Measurements from ENCODE around the gene AEBP1. TPM values are rescaled to one million over a fixed set of nuclear protein-coding genes. Genes with fewer than 3 reads are reported as not detected.

Gene AEBP1
- total RNA-seq, 4 donors from 2014 or later, result 38.9 to 151 (median 57.6) TPM

- Histone ChIP-seq H3K9me3 (no peaks in the 10 kb centered on the region), H3K36me3 (no peaks in the 10 kb centered on the region), H3K27ac (peak overlapping the region; percentile 26 to 87 (median 61)), H3K4me1 (peaks cover 0 to 14% of the 10 kb centered on the region in 2 donors), H3K27me3 (no peaks in the 10 kb centered on the region), H3K4me3 (replicated peaks in 1 of 3) (no peak overlapping the region)
- no peak for TF ChIP-seq POLR2A (IDR thresholded peaks at IDR 0.05)
- 81 to 84% methylated on average over 14 of the region's 14 CpGs for WGBS, 2 donors
- DNase-seq, result peak in 1 of 2 donors; percentile 31
- intact Hi-C loops (cut with DNase I), result no loop called here
These were observed 1.9 kb upstream of the AEBP1 start for GRCh38 chr7:44101966-44102845.

- 79 to 81% methylated on average over 8 of the region's 8 CpGs for WGBS, 2 donors
- intact Hi-C loops (cut with DNase I), result no loop called here
- Histone ChIP-seq H3K9me3 (no peaks in the 10 kb centered on the region), H3K27ac (peak overlapping the region in 2 of 3 donors; percentile 61 to 87), H3K27me3 (no peaks in the 10 kb centered on the region), H3K36me3 (no peaks in the 10 kb centered on the region), H3K4me3 (replicated peaks in 1 of 3) (peak overlapping the region in 1 of 3 donors; percentile 52), H3K4me1 (peaks cover 0 to 14% of the 10 kb centered on the region in 2 donors)
- no peak for TF ChIP-seq POLR2A (IDR thresholded peaks at IDR 0.05)
- no peak for TF ChIP-seq CTCF (IDR thresholded peaks at IDR 0.05)
- DNase-seq, result no peak
These were observed 1.1 kb upstream of the AEBP1 start for GRCh38 chr7:44102846-44103565.

GRCh38 chr7:44103566-44103922 lies 601 bp upstream of the AEBP1 start:
- intact Hi-C loops (cut with DNase I), result no loop called here
- Histone ChIP-seq H3K27ac (peak overlapping the region in 2 of 3 donors; percentile 61 to 87), H3K4me3 (replicated peaks in 1 of 3) (peak overlapping the region in 1 of 3 donors; percentile 52), H3K27me3 (no peaks in the 10 kb centered on the region), H3K36me3 (no peaks in the 10 kb centered on the region), H3K9me3 (no peaks in the 10 kb centered on the region), H3K4me1 (peaks cover 0 to 14% of the 10 kb centered on the region in 2 donors)
- no peak for DNase-seq
- no peak for TF ChIP-seq POLR2A (IDR thresholded peaks at IDR 0.05)
- TF ChIP-seq CTCF (IDR thresholded peaks at IDR 0.05), result no peak
- 72 to 83% methylated on average over 1 to 5 of the region's 8 CpGs for WGBS, 2 donors

GRCh38 chr7:44104860-44105771 lies 971 bp downstream of the AEBP1 start:
- no peaks in the 10 kb centered on the region for H3K36me3 ChIP-seq
- no peak for TF ChIP-seq CTCF (IDR thresholded peaks at IDR 0.05)
- TF ChIP-seq POLR2A (IDR thresholded peaks at IDR 0.05), result no peak
- WGBS, 2 donors, result 49 to 58% methylated on average over 7 to 9 of the region's 28 CpGs
- peak in 1 of 2 donors; percentile 36 for DNase-seq
- no peaks in the 10 kb centered on the region for H3K27me3 ChIP-seq
- intact Hi-C loops (cut with DNase I), result no loop called here
- peak overlapping the region; percentile 64 to 87 (median 87) for H3K27ac ChIP-seq
- H3K4me3 ChIP-seq (replicated peaks in 1 of 3), result peak overlapping the region in 1 of 3 donors; percentile 52
- H3K9me3 ChIP-seq, result no peaks in the 10 kb centered on the region
- H3K4me1 ChIP-seq, result peaks cover 0 to 14% of the 10 kb centered on the region in 2 donors

- intact Hi-C loops (cut with DNase I), result no loop called here
- 78% methylated on average over 2 of the region's 2 CpGs for WGBS, 2 donors
- no peaks in the 10 kb centered on the region for H3K27me3 ChIP-seq
- DNase-seq, result no peak
- no peaks in the 10 kb centered on the region for H3K36me3 ChIP-seq
- no peak for TF ChIP-seq CTCF (IDR thresholded peaks at IDR 0.05)
- TF ChIP-seq POLR2A (IDR thresholded peaks at IDR 0.05), result no peak
- peak overlapping the region in 2 of 3 donors; percentile 87 for H3K27ac ChIP-seq
- no peaks in the 10 kb centered on the region for H3K9me3 ChIP-seq
- H3K4me3 ChIP-seq (replicated peaks in 1 of 3), result peak overlapping the region in 1 of 3 donors; percentile 52
- H3K4me1 ChIP-seq, result peaks cover 0 to 14% of the 10 kb centered on the region in 2 donors
These were observed 1.7 kb downstream of the AEBP1 start for GRCh38 chr7:44105832-44106231.
